ENCODE measurements around the gene EPS8L3.

Gene EPS8L3

DNA sequence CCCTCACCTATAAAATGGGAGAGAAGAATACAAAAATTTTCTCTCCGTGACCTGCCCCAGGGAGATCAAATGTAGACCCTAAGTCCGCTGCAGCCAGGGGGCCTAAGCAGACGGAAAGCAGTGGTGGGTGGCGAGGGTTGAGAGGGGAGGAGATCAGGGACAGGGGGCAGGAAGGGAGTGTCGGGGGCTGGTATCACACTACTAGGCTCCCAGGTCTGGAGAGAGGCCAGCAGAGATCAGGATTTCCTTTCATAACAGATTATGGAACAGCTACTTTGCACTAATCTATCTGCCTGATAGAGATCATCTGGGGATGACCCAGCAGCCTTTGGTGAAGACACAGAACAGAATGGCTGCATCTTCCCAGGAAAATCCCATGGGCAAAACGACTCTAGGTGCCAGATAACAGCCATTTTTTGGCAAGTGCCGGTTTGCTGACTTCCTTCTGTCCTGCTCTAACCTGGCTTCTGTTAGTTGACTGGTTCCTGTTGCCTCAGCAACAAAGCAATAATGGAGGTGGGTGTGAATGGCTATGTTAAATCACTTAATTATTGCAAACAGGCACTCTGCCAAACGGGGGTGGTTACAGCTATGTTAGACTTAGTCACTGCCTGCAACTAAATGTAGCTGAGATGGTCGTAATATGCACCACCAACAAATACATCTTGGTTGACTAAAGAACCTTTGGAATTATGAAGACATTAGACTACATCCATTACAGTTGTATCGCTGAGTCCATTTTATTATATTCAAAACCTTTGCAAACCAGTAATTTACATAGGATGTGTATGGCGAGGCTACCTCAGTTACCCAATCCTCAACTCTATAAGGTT, 30.0 kb upstream of the EPS8L3 start:
- DNase-seq, result peak; percentile 89

DNA sequence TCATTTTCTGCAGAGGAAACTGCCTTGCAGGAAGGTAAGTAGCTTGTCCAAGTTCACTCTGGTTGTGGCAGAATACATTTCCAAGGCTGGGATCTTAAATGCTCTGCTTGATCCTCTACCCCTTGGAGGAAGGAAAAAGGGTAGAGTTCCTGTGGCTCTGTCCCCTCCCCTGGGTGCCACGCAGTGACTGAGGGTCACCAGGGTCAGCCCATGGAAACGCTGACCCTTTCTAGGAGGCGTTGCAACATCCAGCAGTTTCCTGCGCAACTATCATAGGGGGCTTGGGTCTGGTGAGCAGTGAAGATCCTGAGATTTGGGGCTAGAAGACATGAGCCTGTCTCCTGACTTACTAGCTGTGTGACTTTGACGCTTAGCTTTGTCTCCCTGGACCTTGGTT, 29.4 kb upstream of the EPS8L3 start:
- no peak for DNase-seq

DNA sequence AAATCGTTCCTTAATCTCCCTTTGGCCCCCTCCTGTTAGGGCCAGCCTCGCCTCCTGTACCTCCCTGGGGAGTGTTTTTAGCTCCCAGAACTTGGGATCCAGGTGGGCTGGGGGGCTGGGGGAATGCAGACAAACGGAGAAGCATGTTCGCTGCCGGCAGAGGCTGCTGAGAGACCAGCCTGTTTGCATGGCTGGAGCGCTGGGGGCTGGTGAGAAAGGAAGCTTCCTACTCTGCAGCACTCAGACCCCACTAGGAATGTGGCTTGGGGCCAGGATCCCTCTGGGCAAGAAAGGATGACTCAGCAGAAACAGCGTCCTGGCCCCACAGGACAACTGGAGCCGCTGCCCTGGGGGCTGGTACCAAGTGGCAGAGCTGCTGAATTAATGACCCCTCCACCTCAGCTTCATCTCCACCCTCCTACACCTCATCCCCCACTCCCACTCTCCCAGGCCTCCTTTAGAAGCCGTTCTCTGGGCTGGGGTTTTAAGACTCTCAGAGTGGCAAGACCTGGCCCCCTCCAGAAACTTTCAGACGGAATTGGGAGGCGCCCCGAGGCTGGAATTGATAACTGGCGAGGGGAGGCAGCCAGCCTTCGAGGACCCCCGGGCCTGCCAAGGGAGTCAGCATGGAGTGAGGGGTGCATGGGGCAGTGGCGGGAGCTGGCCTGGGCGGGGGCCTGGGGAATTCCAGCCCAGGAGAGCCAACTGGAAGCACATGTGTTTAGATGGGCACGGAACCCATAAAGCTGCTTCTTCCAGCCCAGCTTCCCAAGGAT, 28.5 kb upstream of the EPS8L3 start:
- DNase-seq, result peak; percentile 64

DNA sequence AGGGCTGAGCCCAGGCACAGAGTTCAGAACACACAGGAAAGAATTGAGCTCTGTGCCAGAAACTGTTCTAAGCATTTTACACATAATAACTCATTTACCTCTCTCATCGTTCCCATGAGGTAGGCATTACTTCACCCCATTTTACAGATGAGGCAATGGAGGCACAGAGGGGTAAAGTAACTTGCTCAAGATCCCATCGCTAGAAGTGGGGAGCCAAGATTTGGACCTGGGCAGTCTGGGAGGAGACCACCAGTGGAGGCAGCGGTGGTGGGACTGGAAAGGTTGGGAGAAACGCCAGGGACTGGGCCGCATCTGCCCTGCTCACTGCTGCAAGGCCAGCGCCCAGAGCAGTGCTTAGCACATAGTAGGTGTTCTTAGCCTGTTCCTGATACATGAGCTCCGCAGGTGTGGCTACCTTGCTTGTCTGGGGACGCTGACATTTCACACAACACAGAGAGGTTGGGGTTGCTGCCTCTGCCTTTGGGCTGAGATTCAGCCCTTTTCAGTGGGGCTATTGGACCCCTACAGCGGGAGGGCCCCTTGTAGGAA, 27.8 kb upstream of the EPS8L3 start:
- no peak for DNase-seq

DNA sequence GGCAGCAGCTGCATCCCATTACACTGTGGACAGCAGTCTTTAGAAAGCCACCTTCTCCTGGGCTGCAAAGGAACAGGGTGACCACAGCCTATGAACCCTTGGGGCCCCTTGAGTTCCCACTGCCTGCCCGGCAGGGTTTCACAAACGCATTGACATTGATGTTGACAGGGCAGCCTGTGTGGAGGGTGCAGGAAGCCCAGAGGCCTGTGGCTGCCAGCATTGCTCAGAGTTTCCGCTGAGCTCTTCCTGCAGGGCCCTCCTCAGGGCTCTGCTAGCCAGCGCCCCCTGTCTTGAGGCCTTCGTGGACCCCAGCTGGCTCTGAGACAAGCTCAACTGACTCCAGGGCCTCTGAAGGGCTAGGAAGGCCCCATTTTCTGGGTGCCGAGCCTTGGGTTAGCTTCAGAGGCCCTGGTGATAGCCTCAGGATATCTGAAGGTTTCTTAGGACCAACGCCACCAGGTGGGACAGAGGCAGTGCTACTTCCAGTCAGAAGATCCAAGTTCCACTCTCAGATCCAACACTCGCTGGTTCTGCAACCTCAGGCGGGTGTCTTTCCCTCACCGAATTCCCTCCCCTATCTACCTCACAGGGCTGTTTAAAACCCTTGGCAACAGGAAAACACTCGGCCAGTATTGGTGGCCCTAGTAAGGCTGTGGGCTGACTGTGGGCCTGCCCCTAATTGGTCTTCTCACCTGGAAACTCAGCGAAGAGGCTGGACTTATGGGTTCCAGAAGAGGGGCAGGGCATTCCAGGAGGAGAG, 27.2 kb upstream of the EPS8L3 start:
- peak; percentile 44 for DNase-seq

- no peak for DNase-seq
Measured at GRCh38 chr1:109790329-109790728, 26.6 kb upstream of the EPS8L3 start.

- DNase-seq, result no peak
Measured at GRCh38 chr1:109789551-109790180, 25.9 kb upstream of the EPS8L3 start.

DNA sequence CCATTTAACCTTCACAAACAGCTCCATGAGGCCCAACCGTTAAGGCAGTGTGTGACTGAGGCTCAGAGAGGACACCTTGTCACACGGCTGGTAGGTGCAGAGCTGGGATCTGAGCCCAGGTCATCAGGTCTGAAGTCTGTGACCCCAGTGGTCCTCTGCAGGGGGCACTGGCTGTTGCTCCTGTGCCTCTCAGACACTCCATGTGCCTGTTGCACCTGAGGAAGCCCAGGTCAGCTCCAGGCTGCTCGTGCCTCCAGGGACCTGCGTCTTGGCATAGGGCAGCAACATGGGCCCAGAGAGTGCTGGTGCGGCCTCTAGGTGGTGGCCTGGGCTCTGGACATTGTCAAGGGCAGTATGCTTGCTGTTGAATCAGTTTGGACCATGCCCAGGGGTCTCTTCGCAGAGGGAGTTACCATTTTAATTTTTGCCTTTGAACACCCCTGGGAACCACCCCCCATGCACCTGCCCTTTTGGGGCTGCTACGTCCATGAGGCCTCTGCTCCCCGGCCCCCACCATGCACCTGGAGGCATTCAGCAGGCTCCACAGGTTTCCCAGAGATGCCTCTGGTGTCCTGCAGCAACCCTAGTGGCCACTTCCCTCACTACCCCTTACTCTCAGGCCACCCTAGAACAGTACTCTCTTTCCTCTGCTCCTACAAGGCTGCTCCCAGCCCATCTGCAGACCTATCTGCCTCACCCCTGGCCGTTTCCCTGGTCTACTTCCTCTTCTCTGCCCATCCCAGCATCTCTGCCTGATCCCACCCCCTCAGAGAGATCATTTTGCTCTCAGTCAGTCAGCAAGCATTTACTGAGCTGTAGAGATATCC, 25.2 kb upstream of the EPS8L3 start:
- DNase-seq, result peak; percentile 40

- DNase-seq, result no peak
Measured at GRCh38 chr1:109787845-109788601, 24.3 kb upstream of the EPS8L3 start.

DNA sequence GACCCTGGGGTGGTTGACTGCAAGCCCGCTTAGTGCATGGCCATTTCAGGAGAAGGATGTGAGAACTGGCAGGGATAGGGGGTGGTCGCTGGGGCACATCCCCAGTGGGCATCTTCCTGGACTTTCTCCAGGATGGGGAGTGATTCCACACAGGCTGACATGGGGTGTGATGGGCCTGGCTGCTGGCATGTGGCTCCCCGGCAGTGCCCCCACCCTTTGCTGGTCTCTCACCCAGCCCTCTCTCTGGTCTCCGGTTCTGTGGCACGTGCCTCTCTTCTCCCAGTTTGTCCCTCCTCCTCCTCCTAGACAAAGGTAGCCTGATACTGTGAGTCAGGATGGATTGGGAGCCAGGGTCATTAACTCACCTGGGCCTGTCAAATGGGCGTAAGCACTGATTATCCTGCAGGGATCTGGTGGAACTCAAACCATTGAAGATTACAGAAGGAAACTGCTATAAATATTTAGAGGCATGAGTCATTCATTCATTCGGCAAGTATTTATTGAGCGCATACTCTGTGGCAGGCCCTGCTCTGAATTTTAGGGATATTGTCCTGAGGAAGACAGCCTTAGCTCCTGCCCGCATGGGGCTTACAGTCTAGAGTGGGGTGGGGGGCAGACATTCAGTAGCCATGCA, 23.6 kb upstream of the EPS8L3 start:
- DNase-seq, result no peak

- DNase-seq, result no peak
Measured at GRCh38 chr1:109786531-109787021, 22.9 kb upstream of the EPS8L3 start.

GRCh38 chr1:109786112-109786480, 22.4 kb upstream of the EPS8L3 start:
- DNase-seq, result no peak

DNA sequence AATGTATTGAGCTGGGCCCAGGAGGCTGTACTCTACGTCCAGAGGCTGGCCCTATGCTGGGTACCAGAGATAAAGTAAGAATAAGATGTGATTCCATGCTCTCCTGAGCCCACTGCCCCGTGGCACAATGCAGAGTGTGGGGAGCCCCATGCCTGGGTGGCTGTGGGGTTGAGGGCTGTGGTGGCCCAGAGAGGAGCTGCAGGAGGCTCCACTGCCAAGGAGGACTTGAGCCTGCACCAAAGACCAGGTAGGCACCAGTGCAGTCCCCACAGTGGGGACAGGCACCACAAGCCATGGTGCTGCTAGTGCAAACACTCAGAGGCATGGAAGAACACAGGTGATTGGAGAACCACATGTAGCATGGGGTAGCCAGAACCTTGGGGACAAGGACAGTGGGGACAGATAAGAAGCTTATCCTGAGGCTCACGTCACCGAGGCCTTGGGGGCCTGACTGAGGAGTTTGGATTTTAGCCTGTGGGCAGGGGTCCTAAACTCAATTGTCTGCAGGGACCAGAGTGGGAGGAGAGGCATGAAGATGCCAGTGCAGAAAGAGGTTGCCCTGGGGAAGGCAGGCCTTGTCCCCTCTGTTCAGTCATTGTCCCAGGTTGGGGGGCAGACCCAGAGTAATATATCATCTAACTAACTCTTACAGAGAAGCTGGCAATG, 21.9 kb upstream of the EPS8L3 start:
- no peak for DNase-seq

GRCh38 chr1:109784551-109785252, 21.0 kb upstream of the EPS8L3 start:
- DNase-seq, result no peak

DNA sequence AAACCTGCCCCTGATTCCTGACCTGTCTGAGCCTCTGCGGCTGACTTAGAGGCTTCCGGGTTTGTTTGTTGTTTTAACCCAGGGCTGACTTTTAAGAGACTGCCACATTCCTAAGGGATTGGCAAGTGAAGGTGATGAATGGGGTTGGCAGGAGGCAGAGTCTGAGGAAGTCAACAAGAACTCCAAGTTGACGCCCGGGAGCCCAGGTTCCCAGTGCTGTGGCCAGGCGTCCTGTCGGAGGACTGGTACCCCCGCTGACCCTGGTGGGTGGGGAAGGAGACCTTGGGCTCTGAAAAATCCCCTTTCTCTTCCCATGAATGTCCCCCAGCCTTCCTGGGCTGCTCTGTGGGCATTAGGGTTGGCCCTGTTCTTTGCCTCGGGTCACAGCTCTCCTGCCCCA, 19.7 kb upstream of the EPS8L3 start:
- no peak for DNase-seq

DNA sequence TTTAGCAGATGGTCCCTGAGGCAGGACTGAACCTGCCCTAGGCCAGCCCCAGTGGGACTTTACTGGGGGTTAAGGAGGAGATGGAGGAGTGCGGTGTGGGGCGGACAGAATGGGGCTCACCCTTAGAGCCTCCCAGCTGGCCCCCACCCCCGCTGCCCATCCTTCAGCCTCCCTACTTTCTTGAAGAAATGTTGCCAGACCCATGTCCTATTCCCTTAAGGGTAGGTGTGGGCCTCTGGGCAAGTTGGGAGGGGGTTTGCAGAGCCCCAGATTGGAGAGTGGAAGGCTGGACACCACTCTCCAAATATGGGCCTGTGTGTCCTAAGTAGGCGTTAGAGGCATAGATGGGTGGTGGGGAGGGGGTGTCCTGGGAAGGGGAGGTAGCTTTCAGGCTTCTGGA, 19.2 kb upstream of the EPS8L3 start:
- no peak for DNase-seq

DNA sequence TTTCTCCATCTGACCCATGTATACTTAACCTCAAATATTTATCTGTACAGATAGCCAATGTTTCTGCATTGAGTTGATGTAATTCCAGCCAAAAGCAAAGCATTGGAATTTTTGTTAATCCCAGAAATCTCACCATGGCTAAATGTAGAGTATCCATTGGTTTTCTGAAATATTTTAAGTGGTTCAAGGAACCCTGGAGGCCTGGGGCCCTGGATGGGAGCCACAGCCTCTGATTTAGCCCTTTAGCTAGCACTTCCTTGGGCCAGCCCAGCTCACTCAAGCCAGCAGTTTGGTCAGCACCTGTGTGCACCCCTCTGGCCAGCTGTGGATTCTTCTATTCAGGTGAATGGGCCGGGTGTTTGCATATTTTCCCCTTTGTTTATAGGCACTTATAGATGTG, 18.8 kb upstream of the EPS8L3 start:
- no peak for DNase-seq

DNA sequence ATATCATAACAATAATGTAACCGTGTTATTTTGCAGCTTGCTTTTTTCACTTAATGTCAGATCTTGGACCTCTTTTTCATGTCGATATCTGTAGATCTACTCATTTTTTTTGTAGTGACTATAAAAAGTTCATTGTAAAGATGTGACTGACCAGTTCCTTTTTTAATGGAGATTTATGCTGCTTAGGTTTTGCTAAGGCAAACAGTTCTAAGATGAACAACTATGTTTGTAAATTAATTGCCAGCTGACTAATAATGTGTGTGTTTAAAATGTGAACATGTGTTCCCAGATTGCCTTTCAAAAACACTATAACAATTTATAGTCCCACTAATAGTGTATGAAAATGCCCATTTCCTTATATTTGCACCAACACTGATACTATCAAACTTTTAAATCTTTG, 18.1 kb upstream of the EPS8L3 start:
- DNase-seq, result no peak

GRCh38 chr1:109780982-109781381, 17.3 kb upstream of the EPS8L3 start:
- DNase-seq, result no peak

All from NCI-H82 (cell line).